PC-9 (cell line): ENCODE measurements around the gene VAPA. TPM values are rescaled to one million over a fixed set of nuclear protein-coding genes. Genes with fewer than 3 reads are reported as not detected.

ENCODE experiments used
- BruUV-seq: library from RNA; stranded (reverse); fragments of 400-500 nt; replicated peaks from 2 replicates; lab custom pipeline; 2021; lab: Mats Ljungman, UMichigan
- CTCF ChIA-PET: fragments of 300-600 bp; sonication (Branson Sonifier 250); formaldehyde crosslinking; loops from one replicate; lab custom pipeline; 2022; ENCODE audit warnings: antibody characterized with exemption; lab: Charles Lee
- POLR2A ChIA-PET: fragments of 300-600 bp; sonication (Branson Sonifier 250); formaldehyde crosslinking; loops from one replicate; lab custom pipeline; 2022; ENCODE audit warnings: antibody characterized with exemption; ENCODE audit not compliant: unreplicated experiment; lab: Charles Lee
- DNase-seq, 2 experiments: peaks; one replicate each; pipeline versions ENCODE4 v3.0.0 to v3.0.0-alpha.2; 2015 to 2022; ENCODE audit warnings: mixed read lengths in 1 of 2
- H2AFZ ChIP-seq: fragments of 200-600 bp; sonication (generic); 2 replicates; pipeline ENCODE4 v1.8.1; 2017; ENCODE audit warnings: antibody characterized with exemption
- H3F3A ChIP-seq: fragments of 200-600 bp; sonication (generic); 2 replicates; pipeline ENCODE4 v1.8.1; 2017; ENCODE audit warnings: antibody characterized with exemption, mild to moderate bottlenecking, low read depth; ENCODE audit not compliant: insufficient read depth
- H3K27ac ChIP-seq: fragments of 200-600 bp; sonication (generic); 2 replicates; pipeline ENCODE4 v1.6.1; 2016; ENCODE audit warnings: mixed run types
- H3K27me3 ChIP-seq: fragments of 200-600 bp; sonication (generic); 2 replicates; pipeline ENCODE4 v1.6.1; 2016; ENCODE audit warnings: low read depth, mixed run types; ENCODE audit not compliant: insufficient read depth
- H3K36me3 ChIP-seq: fragments of 200-600 bp; sonication (generic); 2 replicates; pipeline ENCODE4 v1.6.1; 2016; ENCODE audit warnings: low read depth, mixed run types
- H3K4me1 ChIP-seq: fragments of 200-600 bp; sonication (generic); replicated peaks from 2 replicates; pipeline ENCODE4 v1.6.1; 2016; ENCODE audit warnings: mixed run types; ENCODE audit not compliant: insufficient read depth
- H3K4me2 ChIP-seq: fragments of 200-600 bp; sonication (generic); 2 replicates; pipeline ENCODE4 v1.6.1; 2017; ENCODE audit warnings: mixed run types
- H3K4me3 ChIP-seq: fragments of 200-600 bp; sonication (generic); 2 replicates; pipeline ENCODE4 v1.6.1; 2016; ENCODE audit warnings: mixed run types
- H3K79me2 ChIP-seq: fragments of 200-600 bp; sonication (generic); 2 replicates; pipeline ENCODE4 v1.6.1; 2017; ENCODE audit warnings: low read depth, mixed run types
- H3K9me2 ChIP-seq: fragments of 200-600 bp; sonication (generic); 2 replicates; pipeline ENCODE4 v1.8.1; 2017; ENCODE audit warnings: mild to moderate bottlenecking; ENCODE audit not compliant: insufficient read depth
- H3K9me3 ChIP-seq: fragments of 200-600 bp; sonication (generic); 2 replicates; pipeline ENCODE4 v1.8.1; 2016; ENCODE audit warnings: low read depth; ENCODE audit not compliant: insufficient read depth
- H4K20me1 ChIP-seq: fragments of 200-600 bp; sonication (generic); 2 replicates; pipeline ENCODE4 v1.8.1; 2017; ENCODE audit not compliant: insufficient read depth
- EZH2 ChIP-seq: fragments of 200-600 bp; sonication (generic); IDR thresholded peaks from 2 replicates; pipeline ENCODE4 v1.8.0; 2017; ENCODE audit warnings: antibody characterized with exemption, low read depth
- intact Hi-C: fragments of 100-400 bp; cut with micrococcal nuclease; formaldehyde crosslinking; loops from one replicate; pipeline ENCODE4 v1.10.0; 2022; ENCODE audit not compliant: unreplicated experiment
- total RNA-seq: library from RNA; stranded (reverse); gene quantifications from 2 replicates; pipeline ENCODE4 v1.2.3, GENCODE V29; 2021
- TF ChIP-seq, protein P1 (sequence below): fragments of 200-600 bp; sonication (generic); conservative IDR thresholded peaks from 2 replicates; pipeline ENCODE4 v1.6.1; 2017; ENCODE audit warnings: mixed run types, antibody characterized with exemption, mild to moderate bottlenecking, moderate library complexity

The VAPA gene
- total RNA-seq, 1 experiment from 2014 or later = 340 TPM

DNA sequence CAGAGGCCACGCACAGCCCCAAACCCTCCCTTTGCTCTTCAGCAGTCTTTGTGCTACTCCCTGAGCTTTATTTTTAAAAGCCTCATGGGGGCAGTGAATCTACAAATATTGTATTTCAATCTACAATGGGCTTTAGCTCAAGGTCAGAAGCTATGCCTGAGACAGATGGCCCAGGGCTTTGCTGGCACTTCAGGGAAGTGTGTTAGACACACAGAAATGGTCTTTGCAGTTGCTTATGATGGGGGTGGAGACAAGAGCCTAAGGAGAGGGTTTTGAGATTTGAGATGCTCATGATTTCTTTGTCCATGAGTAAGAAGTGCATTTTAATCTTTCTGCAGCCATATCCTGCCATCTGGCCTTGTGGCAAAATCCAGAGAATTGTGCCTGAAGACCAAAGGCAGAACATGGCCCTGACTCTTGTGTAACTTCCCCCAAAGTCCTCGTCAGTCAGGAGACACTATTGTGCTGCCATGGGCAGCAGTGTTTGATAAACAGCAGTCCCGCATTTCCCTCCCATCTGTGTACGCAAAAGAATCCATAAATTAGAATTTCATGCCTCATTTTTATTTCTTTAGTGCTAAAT, 92.6 kb downstream of the VAPA start:
- H3F3A ChIP-seq = no peaks in the 10 kb centered on the region
- H3K4me1 ChIP-seq = no peaks in the 10 kb centered on the region
- no peak for TF ChIP-seq EZH2
- TF ChIP-seq, protein P1, sequence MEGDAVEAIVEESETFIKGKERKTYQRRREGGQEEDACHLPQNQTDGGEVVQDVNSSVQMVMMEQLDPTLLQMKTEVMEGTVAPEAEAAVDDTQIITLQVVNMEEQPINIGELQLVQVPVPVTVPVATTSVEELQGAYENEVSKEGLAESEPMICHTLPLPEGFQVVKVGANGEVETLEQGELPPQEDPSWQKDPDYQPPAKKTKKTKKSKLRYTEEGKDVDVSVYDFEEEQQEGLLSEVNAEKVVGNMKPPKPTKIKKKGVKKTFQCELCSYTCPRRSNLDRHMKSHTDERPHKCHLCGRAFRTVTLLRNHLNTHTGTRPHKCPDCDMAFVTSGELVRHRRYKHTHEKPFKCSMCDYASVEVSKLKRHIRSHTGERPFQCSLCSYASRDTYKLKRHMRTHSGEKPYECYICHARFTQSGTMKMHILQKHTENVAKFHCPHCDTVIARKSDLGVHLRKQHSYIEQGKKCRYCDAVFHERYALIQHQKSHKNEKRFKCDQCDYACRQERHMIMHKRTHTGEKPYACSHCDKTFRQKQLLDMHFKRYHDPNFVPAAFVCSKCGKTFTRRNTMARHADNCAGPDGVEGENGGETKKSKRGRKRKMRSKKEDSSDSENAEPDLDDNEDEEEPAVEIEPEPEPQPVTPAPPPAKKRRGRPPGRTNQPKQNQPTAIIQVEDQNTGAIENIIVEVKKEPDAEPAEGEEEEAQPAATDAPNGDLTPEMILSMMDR = peak; percentile 45; the same call in 1 of the 2 replicates
- H2AFZ ChIP-seq = no peak overlapping the region
- no peak overlapping the region for H3K27ac ChIP-seq
- no peak overlapping the region for H3K4me3 ChIP-seq
- ChIA-PET CTCF (interaction anchor here (0.5 kb wide), 1 partner anchor 177 kb away, joined by 6 read pairs; no protein-coding TSS in a partner anchor), POLR2A (no interaction called here)
- no peaks in the 10 kb centered on the region for H3K79me2 ChIP-seq
- no peak overlapping the region for H3K4me2 ChIP-seq
- peaks cover 3% of the 10 kb centered on the region; the same call in 1 of the 2 replicates for H3K9me3 ChIP-seq
- H3K27me3 ChIP-seq = no peaks in the 10 kb centered on the region
- H3K9me2 ChIP-seq = no peaks in the 10 kb centered on the region
- no peak for DNase-seq
- H4K20me1 ChIP-seq = no peaks in the 10 kb centered on the region
- intact Hi-C loops = no loop called here
- no peaks in the 10 kb centered on the region for H3K36me3 ChIP-seq
- no TSS peak for BruUV-seq

DNA sequence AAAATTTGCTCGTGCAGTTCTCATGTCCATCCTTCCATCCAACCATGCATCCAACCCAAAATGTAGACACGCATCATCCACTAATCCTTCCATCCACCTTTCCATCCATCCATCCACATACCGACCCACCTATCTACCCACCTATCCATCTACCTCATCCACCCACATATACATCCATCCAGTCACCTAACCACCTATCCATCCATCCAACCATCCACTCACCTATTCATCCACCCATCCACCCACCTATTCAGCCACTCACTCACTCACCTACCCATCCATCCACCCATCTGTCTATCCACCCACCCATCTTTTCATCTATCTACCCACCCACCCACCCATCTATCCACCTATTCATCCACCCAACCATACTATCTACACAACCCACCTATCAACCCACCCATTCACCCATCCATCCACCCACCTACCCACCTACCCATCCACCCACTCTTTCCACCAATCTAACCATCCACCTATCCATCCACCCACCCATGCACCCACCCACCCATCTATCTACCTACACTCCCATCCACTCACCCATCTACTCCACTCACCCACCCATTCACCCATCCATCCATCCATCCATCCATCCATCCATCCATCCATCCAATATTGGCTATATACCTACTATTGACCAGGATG, 94.3 kb downstream of the VAPA start:
- H3K79me2 ChIP-seq = no peaks in the 10 kb centered on the region
- POLR2A ChIA-PET = no interaction called here
- no peak for DNase-seq
- intact Hi-C loops = no loop called here
- no peaks in the 10 kb centered on the region for H3F3A ChIP-seq
- no peak overlapping the region for H3K27ac ChIP-seq
- TF ChIP-seq, protein P1 = no peak
- no peak for TF ChIP-seq EZH2
- H3K36me3 ChIP-seq = no peaks in the 10 kb centered on the region
- CTCF ChIA-PET = no interaction called here
- no peak overlapping the region for H2AFZ ChIP-seq
- no peaks in the 10 kb centered on the region for H3K4me1 ChIP-seq
- no peak overlapping the region for H3K4me3 ChIP-seq
- H3K9me2 ChIP-seq = no peaks in the 10 kb centered on the region
- no peak overlapping the region for H3K4me2 ChIP-seq
- no TSS peak for BruUV-seq
- peaks cover 3% of the 10 kb centered on the region; the same call in 1 of the 2 replicates for H3K9me3 ChIP-seq
- H4K20me1 ChIP-seq = no peaks in the 10 kb centered on the region
- no peaks in the 10 kb centered on the region for H3K27me3 ChIP-seq

Other genes starting within 250 kb of the VAPA start
- 48.6 and 51.0 TPM in 2 replicates for gene RAB31, start 205.7 kb upstream of the VAPA start, total RNA-seq
- 0.11 TPM in 1 of 2 replicates, not detected in the other for gene TXNDC2, start 28.0 kb upstream of the VAPA start, total RNA-seq